ENCODE data around the gene ADGRG4. TPM values are rescaled to one million over a fixed set of nuclear protein-coding genes. Genes with fewer than 3 reads are reported as not detected.

ADGRG4 gene
- total RNA-seq, 2 experiments from 2014 or later: not detected

DNA sequence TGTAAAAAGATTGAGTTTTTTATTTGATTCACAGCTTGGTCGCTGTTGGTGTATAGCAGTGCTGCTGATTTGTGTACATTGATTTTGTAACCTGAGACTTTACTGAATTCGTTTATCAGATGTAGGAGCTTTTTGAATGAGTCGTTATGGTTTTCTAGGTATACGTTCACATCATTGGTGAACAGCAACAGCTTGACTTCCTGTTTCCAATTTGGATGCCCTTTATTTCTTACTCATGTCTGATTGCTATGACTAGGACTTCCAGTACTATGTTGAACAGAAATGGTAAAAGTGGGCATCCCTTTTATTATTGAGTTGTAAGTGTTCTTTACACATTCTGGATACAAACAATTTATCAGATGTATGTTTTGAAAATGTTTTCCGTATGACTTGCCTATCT, 76.0 kb downstream of the ADGRG4 start:
- peaks cover 7% of the 10 kb centered on the region for H3K27me3 Mint-ChIP-seq
- H3K4me3 Mint-ChIP-seq: no peak overlapping the region
- CTCF ChIA-PET: interaction anchor here (0.7 kb wide), 1 partner anchor 1061 kb away, joined by 4 read pairs; no protein-coding TSS in a partner anchor
- H3K27ac Mint-ChIP-seq: no peak overlapping the region
- H3K36me3 Mint-ChIP-seq (ENCODE audit: low read depth): no peaks in the 10 kb centered on the region
- peaks cover 9% of the 10 kb centered on the region for H3K4me1 Mint-ChIP-seq
- POLR2A ChIA-PET: no interaction called here
- no peaks in the 10 kb centered on the region for H3K9me3 Mint-ChIP-seq
- DNase-seq: no peak

GRCh38 chrX:136380010-136380769, 79.4 kb downstream of the ADGRG4 start:
- Mint-ChIP-seq H3K27ac (no peak overlapping the region), H3K4me1 (peaks cover 9% of the 10 kb centered on the region), H3K9me3 (no peaks in the 10 kb centered on the region), H3K4me3 (no peak overlapping the region), H3K36me3 (ENCODE audit: low read depth) (no peaks in the 10 kb centered on the region), H3K27me3 (peaks cover 16% of the 10 kb centered on the region)
- DNase-seq: no peak
- ChIA-PET POLR2A (no interaction called here), CTCF (no interaction called here)

DNA sequence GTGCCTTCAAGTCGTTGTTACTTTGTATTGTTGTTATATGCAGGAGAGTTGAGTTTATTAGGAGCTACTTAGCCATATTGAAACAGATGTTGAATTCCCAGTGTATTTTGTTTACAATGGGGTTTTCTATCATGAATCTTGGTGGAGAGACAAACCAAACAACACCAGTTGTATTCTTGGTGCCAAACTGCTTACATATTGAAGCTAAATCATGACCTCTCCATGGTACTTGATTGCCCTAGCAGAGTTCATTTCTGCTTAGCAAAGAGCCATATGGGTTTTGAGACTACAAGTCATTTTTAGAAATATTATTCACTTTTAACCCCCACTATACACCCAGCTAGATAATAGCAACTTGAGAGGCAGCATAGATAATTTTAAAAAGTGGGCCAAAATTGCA, 85.4 kb downstream of the ADGRG4 start:
- Mint-ChIP-seq H3K4me1 (no peaks in the 10 kb centered on the region), H3K27ac (no peak overlapping the region), H3K9me3 (no peaks in the 10 kb centered on the region), H3K36me3 (ENCODE audit: low read depth) (no peaks in the 10 kb centered on the region), H3K4me3 (no peak overlapping the region), H3K27me3 (peaks cover 22% of the 10 kb centered on the region)
- ChIA-PET CTCF (no interaction called here), POLR2A (no interaction called here)
- DNase-seq: no peak

DNA sequence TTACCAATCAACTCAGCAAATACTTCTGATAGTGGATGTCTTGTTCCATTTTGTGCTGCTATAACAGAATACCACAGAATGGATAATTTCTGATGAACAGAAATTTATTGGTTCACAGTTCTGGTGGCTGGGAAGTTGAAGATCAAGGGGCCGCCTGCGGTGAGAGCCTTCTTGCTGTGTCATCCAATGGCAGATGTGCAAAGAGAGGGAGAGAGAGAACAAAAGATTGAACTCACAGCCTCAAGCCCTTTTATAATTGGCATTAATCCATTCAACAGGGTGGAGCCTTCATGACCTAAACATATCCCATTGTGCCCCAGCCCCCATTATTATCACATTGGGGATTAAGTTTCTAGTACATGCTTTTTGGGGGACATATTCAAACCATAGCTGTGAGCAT, 86.1 kb downstream of the ADGRG4 start:
- Mint-ChIP-seq H3K4me1 (no peaks in the 10 kb centered on the region), H3K36me3 (ENCODE audit: low read depth) (no peaks in the 10 kb centered on the region), H3K27ac (no peak overlapping the region), H3K4me3 (no peak overlapping the region), H3K27me3 (peaks cover 21% of the 10 kb centered on the region), H3K9me3 (no peaks in the 10 kb centered on the region)
- ChIA-PET CTCF (no interaction called here), POLR2A (no interaction called here)
- no peak for DNase-seq

DNA sequence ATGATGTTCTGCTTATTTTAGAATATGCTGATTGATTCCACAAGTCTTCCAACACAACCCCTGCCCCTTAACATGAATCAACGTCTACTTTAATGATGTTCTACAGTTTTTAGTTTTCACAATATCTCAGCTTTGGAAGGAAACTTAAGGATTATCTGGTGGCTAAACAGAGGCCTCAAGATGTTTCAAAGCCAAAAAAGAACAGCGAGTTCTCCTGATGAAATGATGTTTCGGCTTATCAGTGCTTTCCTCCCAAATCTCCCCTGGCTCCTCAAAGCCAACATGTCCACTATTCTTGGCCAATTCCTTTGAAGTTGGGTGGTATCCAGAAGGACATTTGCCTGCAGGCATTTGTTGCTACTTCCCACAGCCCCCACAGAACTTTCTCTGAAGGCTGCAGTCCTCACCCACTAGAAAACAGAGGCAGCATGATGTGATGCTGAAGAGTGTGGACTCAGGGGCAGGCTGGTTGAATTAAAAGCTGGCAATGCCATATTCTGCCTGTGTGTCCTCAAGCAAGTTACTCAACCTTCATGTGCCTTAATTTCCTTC, 87.3 kb downstream of the ADGRG4 start:
- Mint-ChIP-seq H3K4me1 (no peaks in the 10 kb centered on the region), H3K9me3 (no peaks in the 10 kb centered on the region), H3K27me3 (peaks cover 15% of the 10 kb centered on the region), H3K36me3 (ENCODE audit: low read depth) (no peaks in the 10 kb centered on the region), H3K27ac (no peak overlapping the region), H3K4me3 (no peak overlapping the region)
- DNase-seq: no peak
- CTCF ChIA-PET: no interaction called here
- POLR2A ChIA-PET: no interaction called here

GRCh38 chrX:136390921-136391320, 90.2 kb downstream of the ADGRG4 start:
- no peak overlapping the region for H3K4me3 Mint-ChIP-seq
- ChIA-PET CTCF (no interaction called here), POLR2A (no interaction called here)
- H3K9me3 Mint-ChIP-seq: no peaks in the 10 kb centered on the region
- no peaks in the 10 kb centered on the region for H3K4me1 Mint-ChIP-seq
- DNase-seq: no peak
- no peaks in the 10 kb centered on the region for H3K36me3 Mint-ChIP-seq (ENCODE audit: low read depth)
- H3K27ac Mint-ChIP-seq: no peak overlapping the region
- H3K27me3 Mint-ChIP-seq: peaks cover 11% of the 10 kb centered on the region

DNA sequence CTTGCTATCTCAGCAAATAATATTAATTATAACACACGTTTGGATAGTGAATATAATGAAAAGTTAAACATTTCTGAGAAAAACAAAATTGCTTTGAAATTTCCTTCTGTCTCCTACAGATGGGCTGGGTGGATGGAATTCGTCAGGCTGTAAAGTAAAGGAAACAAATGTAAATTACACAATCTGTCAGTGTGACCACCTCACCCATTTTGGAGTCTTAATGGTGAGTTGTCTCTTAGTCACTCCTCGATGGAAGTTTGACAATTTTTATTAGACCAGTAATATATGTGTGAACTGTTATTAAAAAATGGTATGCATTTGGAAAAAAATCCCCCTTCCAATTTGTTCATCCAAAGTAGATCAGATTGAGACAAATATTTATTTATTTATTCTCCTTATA, 94.5 kb downstream of the ADGRG4 start:
- ChIA-PET POLR2A (no interaction called here), CTCF (no interaction called here)
- no peak overlapping the region for H3K4me3 Mint-ChIP-seq
- no peaks in the 10 kb centered on the region for H3K36me3 Mint-ChIP-seq (ENCODE audit: low read depth)
- peaks cover under 1% of the 10 kb centered on the region for H3K27me3 Mint-ChIP-seq
- H3K27ac Mint-ChIP-seq: no peak overlapping the region
- H3K4me1 Mint-ChIP-seq: no peaks in the 10 kb centered on the region
- no peak for DNase-seq
- no peaks in the 10 kb centered on the region for H3K9me3 Mint-ChIP-seq

GRCh38 chrX:136397001-136397400, 96.2 kb downstream of the ADGRG4 start:
- ChIA-PET POLR2A (no interaction called here), CTCF (interaction anchor here (0.7 kb wide), 1 partner anchor 58 kb away, joined by 3 read pairs; no protein-coding TSS in a partner anchor)
- DNase-seq: no peak
- no peaks in the 10 kb centered on the region for H3K36me3 Mint-ChIP-seq (ENCODE audit: low read depth)
- no peaks in the 10 kb centered on the region for H3K27me3 Mint-ChIP-seq
- no peak overlapping the region for H3K4me3 Mint-ChIP-seq
- no peak overlapping the region for H3K27ac Mint-ChIP-seq
- H3K4me1 Mint-ChIP-seq: no peaks in the 10 kb centered on the region
- H3K9me3 Mint-ChIP-seq: no peaks in the 10 kb centered on the region

GRCh38 chrX:136405126-136405525, 104.4 kb downstream of the ADGRG4 start:
- no peak overlapping the region for H3K4me3 Mint-ChIP-seq
- no peaks in the 10 kb centered on the region for H3K9me3 Mint-ChIP-seq
- ChIA-PET CTCF (no interaction called here), POLR2A (no interaction called here)
- peaks cover 3% of the 10 kb centered on the region for H3K27me3 Mint-ChIP-seq
- no peak overlapping the region for H3K27ac Mint-ChIP-seq
- H3K4me1 Mint-ChIP-seq: no peaks in the 10 kb centered on the region
- H3K36me3 Mint-ChIP-seq (ENCODE audit: low read depth): no peaks in the 10 kb centered on the region
- DNase-seq: no peak

DNA sequence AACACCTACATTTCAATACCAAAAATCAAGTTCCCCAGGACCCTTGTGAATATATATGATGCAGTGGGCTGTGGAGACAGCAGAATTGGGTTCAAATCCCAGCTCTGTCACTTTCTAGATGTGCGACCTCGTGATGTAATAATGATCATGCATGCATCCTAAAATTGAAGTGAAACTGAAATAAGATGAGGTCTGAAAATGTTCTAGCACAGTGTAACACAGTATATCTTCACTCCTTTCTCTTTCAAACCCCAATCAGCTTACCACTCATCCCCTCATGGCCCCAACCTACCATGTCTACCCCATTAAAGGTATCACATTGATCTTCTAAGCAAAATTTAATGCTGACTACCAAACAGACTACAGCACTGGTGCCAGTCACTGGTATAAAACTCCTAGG, 117.0 kb downstream of the ADGRG4 start:
- CTCF ChIA-PET: no interaction called here

GRCh38 chrX:136421338-136421737, 120.6 kb downstream of the ADGRG4 start:
- H3K9me3 Mint-ChIP-seq: no peaks in the 10 kb centered on the region
- no peak overlapping the region for H3K27ac Mint-ChIP-seq
- H3K27me3 Mint-ChIP-seq: peaks cover 2% of the 10 kb centered on the region
- ChIA-PET CTCF (no interaction called here), POLR2A (no interaction called here)
- DNase-seq: no peak
- H3K4me1 Mint-ChIP-seq: no peaks in the 10 kb centered on the region
- H3K4me3 Mint-ChIP-seq: no peak overlapping the region
- no peaks in the 10 kb centered on the region for H3K36me3 Mint-ChIP-seq (ENCODE audit: low read depth)

More for the DNA sequence above, 117.0 kb downstream of the ADGRG4 start:
- no peaks in the 10 kb centered on the region for H3K36me3 Mint-ChIP-seq (ENCODE audit: low read depth)
- H3K27me3 Mint-ChIP-seq: no peaks in the 10 kb centered on the region
- no peak overlapping the region for H3K27ac Mint-ChIP-seq
- no peaks in the 10 kb centered on the region for H3K4me1 Mint-ChIP-seq
- H3K4me3 Mint-ChIP-seq: no peak overlapping the region
- H3K9me3 Mint-ChIP-seq: no peaks in the 10 kb centered on the region
- POLR2A ChIA-PET: no interaction called here
- DNase-seq: no peak

GRCh38 chrX:136423724-136424123, 123.0 kb downstream of the ADGRG4 start:
- ChIA-PET POLR2A (no interaction called here), CTCF (no interaction called here)
- H3K4me1 Mint-ChIP-seq: no peaks in the 10 kb centered on the region
- H3K27ac Mint-ChIP-seq: no peak overlapping the region
- H3K4me3 Mint-ChIP-seq: no peak overlapping the region
- no peaks in the 10 kb centered on the region for H3K9me3 Mint-ChIP-seq
- peaks cover 2% of the 10 kb centered on the region for H3K27me3 Mint-ChIP-seq
- H3K36me3 Mint-ChIP-seq (ENCODE audit: low read depth): no peaks in the 10 kb centered on the region
- DNase-seq: no peak

DNA sequence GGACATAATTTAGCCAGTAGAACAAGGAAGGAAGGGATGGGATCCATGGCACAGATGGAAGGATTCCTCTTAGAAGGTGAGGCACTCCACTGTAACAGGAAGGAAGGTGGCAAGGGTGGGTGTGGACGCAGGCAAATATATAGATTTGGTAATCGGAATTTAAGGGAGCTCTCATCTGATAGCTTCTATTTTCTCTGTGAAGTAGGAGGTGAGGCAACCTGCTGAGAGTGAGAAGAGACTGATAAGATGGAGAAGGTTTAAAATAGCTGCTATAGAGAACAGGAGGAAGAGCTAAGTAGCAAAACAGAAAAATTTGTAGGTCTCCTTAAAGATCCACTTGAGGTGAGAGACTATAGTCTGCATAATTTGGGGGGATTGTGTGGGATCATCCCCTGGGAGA, 125.2 kb downstream of the ADGRG4 start:
- DNase-seq: no peak
- Mint-ChIP-seq H3K27me3 (peaks cover 2% of the 10 kb centered on the region), H3K27ac (no peak overlapping the region), H3K4me1 (no peaks in the 10 kb centered on the region), H3K36me3 (ENCODE audit: low read depth) (no peaks in the 10 kb centered on the region), H3K4me3 (no peak overlapping the region), H3K9me3 (no peaks in the 10 kb centered on the region)
- ChIA-PET POLR2A (no interaction called here), CTCF (interaction anchor here (0.6 kb wide), 1 partner anchor 27 kb away, joined by 3 read pairs; no protein-coding TSS in a partner anchor)

- H3K9me3 Mint-ChIP-seq: no peaks in the 10 kb centered on the region
- H3K36me3 Mint-ChIP-seq (ENCODE audit: low read depth): no peaks in the 10 kb centered on the region
- ChIA-PET CTCF (interaction anchor here (0.6 kb wide), 1 partner anchor 382 kb away, joined by 3 read pairs; no protein-coding TSS in a partner anchor), POLR2A (no interaction called here)
- H3K4me3 Mint-ChIP-seq: no peak overlapping the region
- no peaks in the 10 kb centered on the region for H3K27me3 Mint-ChIP-seq
- no peak overlapping the region for H3K27ac Mint-ChIP-seq
- DNase-seq: no peak
- H3K4me1 Mint-ChIP-seq: peaks cover 17% of the 10 kb centered on the region
These were observed 130.9 kb downstream of the ADGRG4 start for GRCh38 chrX:136431625-136432024.
